Measurements from ENCODE around the gene CCT8L2. TPM values are rescaled to one million over a fixed set of nuclear protein-coding genes. Genes with fewer than 3 reads are reported as not detected.
"Not testable (repeated sequence)": the region's sequence is repeated elsewhere in the genome, so short reads cannot be mapped to it uniquely, and the experiment has no call there.

Gene CCT8L2, protein sequence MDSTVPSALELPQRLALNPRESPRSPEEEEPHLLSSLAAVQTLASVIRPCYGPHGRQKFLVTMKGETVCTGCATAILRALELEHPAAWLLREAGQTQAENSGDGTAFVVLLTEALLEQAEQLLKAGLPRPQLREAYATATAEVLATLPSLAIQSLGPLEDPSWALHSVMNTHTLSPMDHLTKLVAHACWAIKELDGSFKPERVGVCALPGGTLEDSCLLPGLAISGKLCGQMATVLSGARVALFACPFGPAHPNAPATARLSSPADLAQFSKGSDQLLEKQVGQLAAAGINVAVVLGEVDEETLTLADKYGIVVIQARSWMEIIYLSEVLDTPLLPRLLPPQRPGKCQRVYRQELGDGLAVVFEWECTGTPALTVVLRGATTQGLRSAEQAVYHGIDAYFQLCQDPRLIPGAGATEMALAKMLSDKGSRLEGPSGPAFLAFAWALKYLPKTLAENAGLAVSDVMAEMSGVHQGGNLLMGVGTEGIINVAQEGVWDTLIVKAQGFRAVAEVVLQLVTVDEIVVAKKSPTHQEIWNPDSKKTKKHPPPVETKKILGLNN
- polyA plus RNA-seq (2012; ENCODE audit: missing spikeins): not detected

GRCh38 chr22:16592710-16593109 is at the start of gene CCT8L2:
Gene CCT8L2 (minus strand): TSS chr22:16592810. CDS start chr22:16592550, 260 bp downstream.
- not testable (repeated sequence) for FAIRE-seq; DNase-seq (ENCODE audit: insufficient read length)

GRCh38 chr22:16635442-16635841 is 42.8 kb upstream of the CCT8L2 start:
- FAIRE-seq; DNase-seq (ENCODE audit: insufficient read length): not testable (repeated sequence)

GRCh38 chr22:16634092-16634491 is 41.5 kb upstream of the CCT8L2 start:
- FAIRE-seq: not testable (repeated sequence)

DNA sequence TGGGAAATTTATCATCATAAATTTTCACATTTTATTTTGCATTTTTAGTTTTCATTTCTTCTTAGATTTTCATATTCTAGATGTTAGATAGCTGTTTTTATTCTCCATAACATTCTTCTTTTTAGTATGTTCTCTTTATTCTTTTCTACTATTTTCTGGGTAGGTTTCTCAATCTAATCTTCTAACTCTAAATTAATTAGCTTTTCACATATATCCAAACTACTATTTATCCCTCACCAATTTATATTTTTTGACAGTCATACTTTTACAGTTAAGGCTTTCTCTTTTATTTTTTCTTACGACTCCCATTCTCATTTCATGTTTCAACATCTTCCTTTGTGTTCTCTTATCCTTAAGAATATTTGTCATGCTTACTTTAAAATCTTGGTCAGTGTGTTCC is 35.9 kb upstream of the CCT8L2 start:
- not testable (repeated sequence) for DNase-seq (ENCODE audit: insufficient read length); FAIRE-seq

More at GRCh38 chr22:16634092-16634491, 41.5 kb upstream of the CCT8L2 start:
- not testable (repeated sequence) for DNase-seq (ENCODE audit: insufficient read length)

- DNase-seq (ENCODE audit: insufficient read length); FAIRE-seq: not testable (repeated sequence)
Observed at GRCh38 chr22:16625018-16625417, 32.4 kb upstream of the CCT8L2 start.

DNA sequence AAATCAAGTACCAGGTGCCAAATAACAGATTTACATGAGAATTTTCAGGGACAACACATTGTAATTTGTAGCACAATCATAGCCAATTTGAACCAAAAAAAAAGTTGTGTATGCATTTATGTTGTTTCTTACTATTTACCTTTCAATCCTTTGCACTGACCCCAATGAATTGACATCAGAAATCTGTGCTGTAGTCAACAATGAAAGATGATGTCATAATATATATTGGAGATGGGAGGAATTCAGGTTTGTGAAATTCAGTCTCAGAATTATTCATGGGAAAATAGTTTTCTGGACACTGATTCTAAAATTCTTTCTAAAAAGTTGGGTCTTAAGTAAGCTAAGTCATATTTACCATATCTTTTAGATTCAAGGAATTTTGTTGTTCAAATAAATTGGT is 31.0 kb upstream of the CCT8L2 start:
- not testable (repeated sequence) for DNase-seq (ENCODE audit: insufficient read length); FAIRE-seq

DNA sequence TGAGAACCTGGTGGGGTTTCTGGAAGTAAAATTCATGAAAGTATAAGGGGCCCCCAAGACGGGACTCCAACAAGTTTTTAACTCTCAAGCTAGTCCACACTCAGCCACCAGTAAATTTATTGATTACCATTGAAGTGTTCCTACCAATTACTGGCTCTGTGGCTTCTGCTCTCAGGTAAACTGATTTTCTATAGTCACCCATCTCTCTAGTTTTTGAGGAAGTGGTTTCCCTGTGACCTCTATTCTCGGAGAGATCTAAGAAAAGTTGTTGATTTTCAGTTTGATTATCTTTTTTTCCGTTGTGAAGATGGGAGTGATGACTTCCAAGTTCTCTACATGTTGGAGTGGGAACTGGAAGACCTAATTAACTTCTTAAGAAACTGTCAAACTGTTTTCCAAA is 24.9 kb upstream of the CCT8L2 start:
- DNase-seq (ENCODE audit: insufficient read length); FAIRE-seq: not testable (repeated sequence)

- not testable (repeated sequence) for FAIRE-seq; DNase-seq (ENCODE audit: insufficient read length)
Observed at GRCh38 chr22:16616390-16616938, 23.9 kb upstream of the CCT8L2 start.

- not testable (repeated sequence) for FAIRE-seq
Observed at GRCh38 chr22:16615606-16616245, 23.1 kb upstream of the CCT8L2 start.

DNA sequence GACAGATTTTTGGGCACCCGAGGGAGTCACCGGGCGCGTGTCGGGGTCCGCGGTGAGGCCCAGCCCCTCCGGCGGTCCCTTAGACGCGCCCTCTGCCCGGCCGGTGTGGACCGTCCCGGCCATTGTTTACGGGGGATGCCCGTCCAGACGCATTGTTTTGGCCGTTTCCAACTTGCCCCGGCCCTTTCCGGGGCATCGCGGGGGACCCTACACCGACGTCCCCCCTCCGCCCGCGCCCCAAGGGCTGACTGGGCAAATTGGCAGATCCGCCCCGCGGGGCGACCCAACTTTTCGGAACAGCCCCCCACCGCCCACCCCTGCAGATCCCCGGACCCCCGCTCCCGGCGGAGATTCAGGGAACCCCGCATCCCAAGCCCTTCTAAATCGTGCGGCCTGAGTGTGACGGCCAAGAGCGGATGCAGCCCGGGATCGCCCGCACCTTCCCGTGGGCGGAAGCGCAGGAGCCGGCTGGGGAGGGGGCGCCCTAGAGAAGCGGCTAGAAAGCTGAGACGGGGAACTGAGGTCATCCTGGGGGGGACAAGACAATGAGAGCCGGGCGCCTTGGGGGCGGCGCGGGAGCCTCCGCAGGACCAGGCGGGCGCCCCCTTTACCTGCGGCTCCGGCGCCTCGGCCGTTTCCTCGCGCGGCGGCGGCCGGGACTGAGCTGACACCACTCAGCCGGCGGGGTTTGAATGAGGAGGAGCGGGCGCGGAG is 17.1 kb upstream of the CCT8L2 start:
- no peak for DNase-seq (ENCODE audit: insufficient read length)
- FAIRE-seq: no peak
- TF ChIP-seq TAF1 (IDR thresholded peaks at IDR 0.05; ENCODE audit: borderline replicate concordance, low read depth, low read length): no peak
- TF ChIP-seq POLR2AphosphoS5 (IDR thresholded peaks at IDR 0.05; ENCODE audit: low read depth, low read length): no peak

More at GRCh38 chr22:16615606-16616245, 23.1 kb upstream of the CCT8L2 start:
- DNase-seq (ENCODE audit: insufficient read length): not testable (repeated sequence)

GRCh38 chr22:16608931-16609330 is 16.3 kb upstream of the CCT8L2 start:
- FAIRE-seq (no peak), DNase-seq (ENCODE audit: insufficient read length) (no peak)
- TF ChIP-seq TAF1 (IDR thresholded peaks at IDR 0.05; ENCODE audit: borderline replicate concordance, low read depth, low read length) (no peak), POLR2AphosphoS5 (IDR thresholded peaks at IDR 0.05; ENCODE audit: low read depth, low read length) (no peak), POLR2A (IDR thresholded peaks at IDR 0.05; ENCODE audit: low read depth, low read length) (no peak)

DNA sequence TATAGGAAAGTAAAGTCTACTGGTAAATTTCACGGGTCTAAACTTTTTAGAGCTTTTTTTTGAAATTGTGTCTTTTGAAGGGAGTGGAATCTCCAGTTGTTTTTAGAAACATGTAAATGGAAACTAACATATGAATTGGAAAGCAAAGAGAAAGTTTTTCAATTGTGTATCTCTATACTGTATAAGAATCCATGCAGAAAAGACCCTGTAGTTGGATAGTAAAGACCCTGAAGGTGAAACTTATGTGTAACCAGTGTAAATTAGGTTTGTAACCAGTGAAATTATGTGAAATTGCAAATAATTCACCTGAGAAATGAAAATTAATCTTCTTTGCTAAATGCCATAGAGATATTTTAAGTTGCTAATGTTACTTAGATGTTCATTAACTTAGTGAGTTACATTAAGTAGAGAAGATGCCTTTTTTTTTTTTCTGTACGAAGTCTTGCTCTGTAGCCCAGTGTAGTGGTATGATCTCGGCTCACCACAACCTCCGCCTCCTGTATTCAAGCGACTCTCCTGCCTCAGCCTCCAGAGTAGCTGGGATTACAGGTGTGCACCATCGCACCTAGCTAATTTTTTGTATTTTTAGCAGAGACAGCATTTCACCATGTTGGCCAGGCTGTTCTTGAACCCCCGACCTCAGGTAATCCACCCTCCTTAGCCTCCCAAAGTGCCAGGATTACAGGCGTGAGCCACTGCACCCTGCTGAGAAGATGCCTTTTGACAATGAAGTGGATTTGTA is 11.8 kb upstream of the CCT8L2 start:
- not testable (repeated sequence) for FAIRE-seq; DNase-seq (ENCODE audit: insufficient read length)

GRCh38 chr22:16603770-16604242 is 11.2 kb upstream of the CCT8L2 start:
- not testable (repeated sequence) for DNase-seq (ENCODE audit: insufficient read length)
- peak; percentile 36 for FAIRE-seq

All from GM12892 (cell line).